ENCODE measurements around the gene CLN3.

The CLN3 gene

GRCh38 chr16:28491970-28492474 lies at the start of gene CLN3:
Gene CLN3 (minus strand): TSS chr16:28492074. CDS start chr16:28491759, 315 bp downstream.
- Histone ChIP-seq H3F3A (ENCODE audit: insufficient read depth) (0 out of 2 replicates have a peak, but pooled peaks cover 7% of the 10 kb centered on the region), H3K79me2 (ENCODE audit: insufficient read depth, low read length) (peaks cover 4% of the 10 kb centered on the region; the same call in 1 of the 2 replicates), H3K9me3 (ENCODE audit: insufficient read depth, low read length) (no peaks in the 10 kb centered on the region), H3K9ac (ENCODE audit: low read length) (peak within 1 kb of the TSS; percentile 89), H3K27ac (ENCODE audit: low read depth, low read length) (peak within 1 kb of the TSS; percentile 83), H3K27me3 (ENCODE audit: low read length) (no peaks in the 10 kb centered on the region), H3K9me2 (replicated peaks; ENCODE audit: insufficient read depth, low read length) (no peaks in the 10 kb centered on the region), H3K4me3 (ENCODE audit: insufficient read depth, low read length, poor library complexity, severe bottlenecking) (peak within 1 kb of the TSS; percentile 96), H3K36me3 (ENCODE audit: low read length) (no peaks in the 10 kb centered on the region), H4K20me1 (ENCODE audit: low read depth, low read length) (no peaks in the 10 kb centered on the region), H2AFZ (ENCODE audit: low read depth, low read length, severe bottlenecking) (peak within 1 kb of the TSS; percentile 91), H3K4me2 (ENCODE audit: low read depth, low read length, poor library complexity, severe bottlenecking) (peak within 1 kb of the TSS; percentile 70)
- TF ChIP-seq CTCF (IDR thresholded peaks at IDR 0.05; ENCODE audit: insufficient read depth, low read length, poor library complexity, severe bottlenecking): no peak
- no peak for TF ChIP-seq EZH2phosphoT487 (conservative IDR thresholded peaks at IDR 0.05; ENCODE audit: low read length)

- Histone ChIP-seq H4K20me1 (ENCODE audit: low read depth, low read length) (no peaks in the 10 kb centered on the region), H3K27ac (ENCODE audit: low read depth, low read length) (no peak overlapping the region), H3K79me2 (ENCODE audit: insufficient read depth, low read length) (no peaks in the 10 kb centered on the region), H3K9me3 (ENCODE audit: insufficient read depth, low read length) (no peaks in the 10 kb centered on the region), H3K9me2 (replicated peaks; ENCODE audit: insufficient read depth, low read length) (no peaks in the 10 kb centered on the region), H3K9ac (ENCODE audit: low read length) (no peak overlapping the region), H3F3A (ENCODE audit: insufficient read depth) (no peaks in the 10 kb centered on the region), H2AFZ (ENCODE audit: low read depth, low read length, severe bottlenecking) (no peak overlapping the region), H3K4me3 (ENCODE audit: insufficient read depth, low read length, poor library complexity, severe bottlenecking) (no peak overlapping the region), H3K36me3 (ENCODE audit: low read length) (no peaks in the 10 kb centered on the region), H3K27me3 (ENCODE audit: low read length) (no peaks in the 10 kb centered on the region), H3K4me2 (ENCODE audit: low read depth, low read length, poor library complexity, severe bottlenecking) (no peak overlapping the region)
- TF ChIP-seq EZH2phosphoT487 (conservative IDR thresholded peaks at IDR 0.05; ENCODE audit: low read length): no peak
- TF ChIP-seq CTCF (IDR thresholded peaks at IDR 0.05; ENCODE audit: insufficient read depth, low read length, poor library complexity, severe bottlenecking): no peak
These were observed 48.5 kb upstream of the CLN3 start for GRCh38 chr16:28540346-28540745.

GRCh38 chr16:28538733-28539596 lies 47.1 kb upstream of the CLN3 start, which contains the start of gene NUPR1:
Gene NUPR1 (minus strand): TSS chr16:28538974. CDS start chr16:28538907, 67 bp downstream.
- no peak for TF ChIP-seq EZH2phosphoT487 (conservative IDR thresholded peaks at IDR 0.05; ENCODE audit: low read length)
- TF ChIP-seq CTCF (IDR thresholded peaks at IDR 0.05; ENCODE audit: insufficient read depth, low read length, poor library complexity, severe bottlenecking): no peak
- H3K9me2 ChIP-seq (replicated peaks; ENCODE audit: insufficient read depth, low read length): no peaks in the 10 kb centered on the region
- H4K20me1 ChIP-seq (ENCODE audit: low read depth, low read length): no peaks in the 10 kb centered on the region
- no peak within 1 kb of the TSS for H3K4me3 ChIP-seq (ENCODE audit: insufficient read depth, low read length, poor library complexity, severe bottlenecking)
- H3K36me3 ChIP-seq (ENCODE audit: low read length): no peaks in the 10 kb centered on the region
- H3K27ac ChIP-seq (ENCODE audit: low read depth, low read length): no peak within 1 kb of the TSS
- no peaks in the 10 kb centered on the region for H3K79me2 ChIP-seq (ENCODE audit: insufficient read depth, low read length)
- H3K27me3 ChIP-seq (ENCODE audit: low read length): no peaks in the 10 kb centered on the region
- H3K4me2 ChIP-seq (ENCODE audit: low read depth, low read length, poor library complexity, severe bottlenecking): no peak within 1 kb of the TSS
- H3K9ac ChIP-seq (ENCODE audit: low read length): no peak within 1 kb of the TSS
- H3K9me3 ChIP-seq (ENCODE audit: insufficient read depth, low read length): no peaks in the 10 kb centered on the region
- no peak within 1 kb of the TSS for H2AFZ ChIP-seq (ENCODE audit: low read depth, low read length, severe bottlenecking)
- H3F3A ChIP-seq (ENCODE audit: insufficient read depth): no peaks in the 10 kb centered on the region

Measured in SU-DHL-6 (cell line).